HEK293 (cell line): Measurements from ENCODE around the gene FXYD2.

Experiments
- CTCF ChIA-PET: fragments of 350-600 bp; formaldehyde crosslinking; extraction: SDS; loops from one replicate; lab custom pipeline; 2021; ENCODE audit warnings: antibody characterized with exemption; lab: Yijun Ruan, JAX
- POLR2A ChIA-PET: fragments of 300-600 bp; formaldehyde crosslinking; extraction: SDS; loops from one replicate; lab custom pipeline; 2020; ENCODE audit warnings: antibody characterized with exemption, inconsistent platforms; lab: Yijun Ruan, JAX
- H3K27ac ChIP-seq: fragments of 200-500 bp; sonication (Bioruptor generic); 2 replicates; pipeline ENCODE4 v1.5.1; 2014; ENCODE audit warnings: low read depth, low read length, control low read depth, inconsistent platforms; ENCODE audit errors: extremely low read depth
- H3K36me3 ChIP-seq, 2 experiments: fragments of 200-500 bp in 1 of 2; sonication (Bioruptor generic) in 1 of 2; 1 replicate in 1 of 2; 2 replicates in 1 of 2; pipeline ENCODE4 v1.5.1; 2014 to 2017; ENCODE audit warnings: inconsistent platforms in 2 of 2, low read length in 2 of 2; ENCODE audit not compliant: control insufficient read depth in 2 of 2, insufficient read depth in 1 of 2
- H3K4me1 ChIP-seq: fragments of 200-500 bp; sonication (Bioruptor generic); 2 replicates; pipeline ENCODE4 v1.5.1; 2014; ENCODE audit warnings: mild to moderate bottlenecking, low read length, inconsistent platforms; ENCODE audit not compliant: control insufficient read depth, insufficient read depth
- H3K4me3 ChIP-seq: 2 replicates; pipeline ENCODE4 v1.5.1; 2011; ENCODE audit warnings: low read depth, mild to moderate bottlenecking, control low read depth, low read length, moderate library complexity
- H3K9me3 ChIP-seq: fragments of 200-500 bp; sonication (Bioruptor generic); 2 replicates; pipeline ENCODE4 v1.5.1; 2014; ENCODE audit warnings: low read depth, low read length, inconsistent platforms; ENCODE audit not compliant: control insufficient read depth, insufficient read depth
- FEZF1 ChIP-seq: fragments of 450-650 bp; formaldehyde crosslinking; IDR thresholded peaks from 2 replicates; pipeline ENCODE4 v1.5.1; 2016; ENCODE audit warnings: missing biosample characterization, missing genetic modification characterization
- KLF1 ChIP-seq: fragments of 450-650 bp; formaldehyde crosslinking; IDR thresholded peaks from 2 replicates; pipeline ENCODE4 v1.5.1; 2016; ENCODE audit warnings: missing biosample characterization, missing genetic modification characterization
- KLF16 ChIP-seq: fragments of 450-650 bp; formaldehyde crosslinking; IDR thresholded peaks from 2 replicates; pipeline ENCODE4 v1.5.1; 2017; ENCODE audit warnings: missing biosample characterization, missing genetic modification characterization
- OSR2 ChIP-seq: fragments of 450-650 bp; formaldehyde crosslinking; IDR thresholded peaks from 2 replicates; pipeline ENCODE4 v1.5.1; 2016; ENCODE audit warnings: missing biosample characterization, missing genetic modification characterization
- RBAK ChIP-seq: fragments of 450-650 bp; formaldehyde crosslinking; IDR thresholded peaks from 2 replicates; pipeline ENCODE4 v1.5.1; 2016; ENCODE audit warnings: missing biosample characterization, missing genetic modification characterization
- SP2 ChIP-seq: fragments of 450-650 bp; formaldehyde crosslinking; IDR thresholded peaks from 2 replicates; pipeline ENCODE4 v1.5.1; 2016; ENCODE audit warnings: missing biosample characterization, missing genetic modification characterization
- ZBTB1 ChIP-seq: fragments of 450-650 bp; formaldehyde crosslinking; IDR thresholded peaks from 2 replicates; pipeline ENCODE4 v1.5.1; 2016; ENCODE audit warnings: missing biosample characterization, missing genetic modification characterization
- ZBTB17 ChIP-seq: fragments of 450-650 bp; formaldehyde crosslinking; IDR thresholded peaks from 2 replicates; pipeline ENCODE4 v1.5.1; 2016; ENCODE audit warnings: missing biosample characterization, missing genetic modification characterization
- ZFP41 ChIP-seq: fragments of 450-650 bp; formaldehyde crosslinking; IDR thresholded peaks from 2 replicates; pipeline ENCODE4 v1.5.1; 2016; ENCODE audit warnings: missing biosample characterization, missing genetic modification characterization, borderline replicate concordance
- ZNF19 ChIP-seq: fragments of 450-650 bp; formaldehyde crosslinking; IDR thresholded peaks from 2 replicates; pipeline ENCODE4; 2016; ENCODE audit warnings: missing biosample characterization, missing genetic modification characterization, low read depth
- ZNF211 ChIP-seq: fragments of 450-650 bp; formaldehyde crosslinking; IDR thresholded peaks from 2 replicates; pipeline ENCODE4 v1.5.1; 2016; ENCODE audit warnings: low read depth, missing biosample characterization, missing genetic modification characterization
- ZNF24 ChIP-seq: fragments of 450-650 bp; formaldehyde crosslinking; IDR thresholded peaks from 2 replicates; pipeline ENCODE4 v1.5.1; 2016; ENCODE audit warnings: missing biosample characterization, missing genetic modification characterization
- ZNF266 ChIP-seq: fragments of 450-650 bp; formaldehyde crosslinking; IDR thresholded peaks from 2 replicates; pipeline ENCODE4 v1.5.1; 2016; ENCODE audit warnings: missing biosample characterization, missing genetic modification characterization, low read depth
- ZNF302 ChIP-seq: fragments of 450-650 bp; formaldehyde crosslinking; IDR thresholded peaks from 2 replicates; pipeline ENCODE4 v1.5.1; 2016; ENCODE audit warnings: missing biosample characterization, missing genetic modification characterization, low read depth
- ZNF341 ChIP-seq: fragments of 450-650 bp; formaldehyde crosslinking; IDR thresholded peaks from 2 replicates; pipeline ENCODE4; 2016; ENCODE audit warnings: low read depth, missing biosample characterization, missing genetic modification characterization
- ZNF391 ChIP-seq: fragments of 450-650 bp; formaldehyde crosslinking; IDR thresholded peaks from 2 replicates; pipeline ENCODE4 v1.5.1; 2016; ENCODE audit warnings: low read depth, missing biosample characterization, missing genetic modification characterization, borderline replicate concordance
- ZNF416 ChIP-seq: fragments of 450-650 bp; formaldehyde crosslinking; IDR thresholded peaks from 2 replicates; pipeline ENCODE4 v1.5.1; 2016; ENCODE audit warnings: missing biosample characterization, missing genetic modification characterization
- ZNF48 ChIP-seq: fragments of 450-650 bp; formaldehyde crosslinking; IDR thresholded peaks from 2 replicates; pipeline ENCODE4 v1.5.1; 2016; ENCODE audit warnings: missing biosample characterization, missing genetic modification characterization
- ZNF501 ChIP-seq: fragments of 450-650 bp; formaldehyde crosslinking; IDR thresholded peaks from 2 replicates; pipeline ENCODE4 v1.5.1; 2016; ENCODE audit warnings: missing biosample characterization, missing genetic modification characterization
- ZNF544 ChIP-seq: fragments of 450-650 bp; formaldehyde crosslinking; IDR thresholded peaks from 2 replicates; pipeline ENCODE4 v1.5.0; 2017; ENCODE audit warnings: missing biosample characterization, missing genetic modification characterization
- ZNF549 ChIP-seq: fragments of 450-650 bp; IDR thresholded peaks from 2 replicates; pipeline ENCODE4 v1.5.1; 2018; ENCODE audit warnings: missing biosample characterization, missing genetic modification characterization, mild to moderate bottlenecking, inconsistent platforms, moderate library complexity
- ZNF571 ChIP-seq: fragments of 450-650 bp; formaldehyde crosslinking; IDR thresholded peaks from 2 replicates; pipeline ENCODE4 v1.5.0; 2017; ENCODE audit warnings: missing biosample characterization, missing genetic modification characterization
- ZNF629 ChIP-seq: fragments of 450-650 bp; formaldehyde crosslinking; IDR thresholded peaks from 2 replicates; pipeline ENCODE4 v1.5.1; 2017; ENCODE audit warnings: missing biosample characterization, missing genetic modification characterization
- ZNF639 ChIP-seq: fragments of 450-650 bp; formaldehyde crosslinking; IDR thresholded peaks from 2 replicates; pipeline ENCODE4 v1.5.1; 2016; ENCODE audit warnings: missing biosample characterization, missing genetic modification characterization
- ZNF670 ChIP-seq: fragments of 450-650 bp; formaldehyde crosslinking; IDR thresholded peaks from 2 replicates; pipeline ENCODE4 v1.5.1; 2016; ENCODE audit warnings: missing biosample characterization, missing genetic modification characterization, low read depth
- ZNF768 ChIP-seq: fragments of 450-650 bp; formaldehyde crosslinking; IDR thresholded peaks from 2 replicates; pipeline ENCODE4 v1.5.1; 2018; ENCODE audit warnings: missing biosample characterization, mild to moderate bottlenecking, missing genetic modification characterization
- ZNF792 ChIP-seq: fragments of 450-650 bp; formaldehyde crosslinking; IDR thresholded peaks from 2 replicates; pipeline ENCODE4 v1.5.1; 2016; ENCODE audit warnings: missing biosample characterization, missing genetic modification characterization
- TF ChIP-seq, protein P1 (sequence below): fragments of 450-650 bp; formaldehyde crosslinking; IDR thresholded peaks from 2 replicates; pipeline ENCODE4 v1.5.1; 2016; ENCODE audit warnings: missing biosample characterization, missing genetic modification characterization
- TF ChIP-seq, protein P2 (sequence below): fragments of 450-650 bp; formaldehyde crosslinking; IDR thresholded peaks from 2 replicates; pipeline ENCODE4 v1.5.1; 2016; ENCODE audit warnings: missing biosample characterization, missing genetic modification characterization
- TF ChIP-seq, protein P3 (sequence below): fragments of 450-650 bp; formaldehyde crosslinking; IDR thresholded peaks from 2 replicates; pipeline ENCODE4 v1.5.0; 2017; ENCODE audit warnings: missing biosample characterization, missing genetic modification characterization, borderline replicate concordance

FXYD2 gene

DNA sequence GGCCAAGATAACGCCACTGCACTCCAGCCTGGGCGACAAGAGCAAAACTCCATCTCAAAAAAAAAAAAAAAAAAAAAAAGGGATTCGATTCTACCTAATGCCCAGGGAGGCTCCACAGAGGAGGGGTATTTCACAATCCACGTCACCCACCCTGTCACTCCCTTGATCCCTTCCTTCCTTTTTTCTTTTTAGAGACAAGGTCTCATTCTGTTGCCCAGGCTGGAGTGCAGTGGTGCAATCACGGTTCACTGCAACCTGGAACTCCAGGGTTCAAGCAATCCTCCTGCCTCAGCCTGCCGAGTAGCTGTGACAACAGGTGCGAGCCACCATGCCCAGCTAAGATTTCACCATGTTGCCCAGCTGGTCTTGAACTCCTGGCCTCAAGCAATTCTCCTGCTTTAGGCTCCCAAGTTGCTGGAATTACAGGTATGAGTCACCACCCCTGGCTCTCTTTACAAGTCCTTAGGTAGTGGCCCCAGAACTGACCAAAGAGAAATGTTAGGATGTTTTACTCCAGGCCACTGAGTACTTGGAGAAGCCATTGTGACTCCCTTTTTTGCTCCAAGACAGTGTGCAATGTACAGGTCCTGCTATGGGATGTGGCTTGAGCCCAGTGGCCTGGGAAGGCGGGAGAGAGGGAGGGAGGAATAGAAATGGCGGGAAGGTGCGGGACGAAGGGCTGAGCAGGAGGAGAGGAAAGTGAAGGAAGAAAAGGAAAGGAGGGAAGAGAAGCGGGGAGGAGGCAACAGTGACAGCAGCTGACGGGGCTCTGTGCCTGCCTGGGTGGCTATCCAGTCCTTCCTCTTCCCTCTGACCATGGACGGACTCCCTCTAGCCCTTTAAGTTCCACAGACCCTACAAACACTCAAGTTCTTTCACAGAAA, 11.8 kb upstream of the FXYD2 start:
- TF ChIP-seq KLF1 (tag by site-specific recombination) = no peak
- no peak for TF ChIP-seq ZNF544
- TF ChIP-seq SP2 = no peak
- no peak for TF ChIP-seq ZNF639 (tag by site-specific recombination)
- no peak for TF ChIP-seq ZNF341 (tag by site-specific recombination)
- no peak for TF ChIP-seq ZNF24 (tag by site-specific recombination)
- TF ChIP-seq, protein P1, sequence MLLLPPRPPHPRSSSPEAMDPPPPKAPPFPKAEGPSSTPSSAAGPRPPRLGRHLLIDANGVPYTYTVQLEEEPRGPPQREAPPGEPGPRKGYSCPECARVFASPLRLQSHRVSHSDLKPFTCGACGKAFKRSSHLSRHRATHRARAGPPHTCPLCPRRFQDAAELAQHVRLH = no peak
- no peak for TF ChIP-seq ZNF48 (tag by site-specific recombination)
- TF ChIP-seq ZNF391 (tag by site-specific recombination) = no peak
- TF ChIP-seq KLF16 (tag by site-specific recombination) = no peak
- no peak for TF ChIP-seq ZNF19 (tag by site-specific recombination)
- TF ChIP-seq ZFP41 (tag by site-specific recombination) = no peak
- TF ChIP-seq ZBTB1 = no peak
- TF ChIP-seq, protein P2, sequence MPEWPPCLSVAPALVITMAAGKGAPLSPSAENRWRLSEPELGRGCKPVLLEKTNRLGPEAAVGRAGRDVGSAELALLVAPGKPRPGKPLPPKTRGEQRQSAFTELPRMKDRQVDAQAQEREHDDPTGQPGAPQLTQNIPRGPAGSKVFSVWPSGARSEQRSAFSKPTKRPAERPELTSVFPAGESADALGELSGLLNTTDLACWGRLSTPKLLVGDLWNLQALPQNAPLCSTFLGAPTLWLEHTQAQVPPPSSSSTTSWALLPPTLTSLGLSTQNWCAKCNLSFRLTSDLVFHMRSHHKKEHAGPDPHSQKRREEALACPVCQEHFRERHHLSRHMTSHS (tag by site-specific recombination) = no peak
- no peak for TF ChIP-seq ZNF416 (tag by site-specific recombination)
- no peak for TF ChIP-seq ZNF768
- TF ChIP-seq ZBTB17 (tag by site-specific recombination) = no peak
- TF ChIP-seq ZNF629 (tag by site-specific recombination) = no peak
- TF ChIP-seq ZNF670 (tag by site-specific recombination) = no peak
- TF ChIP-seq ZNF549 = no peak
- no peaks in the 10 kb centered on the region for H3K36me3 ChIP-seq
- ChIA-PET POLR2A (no interaction called here), CTCF (interaction anchor here (1.3 to 10.2 kb wide), 4 partner anchors 9 to 217 kb away, joined by 4 to 78 read pairs (median 21); no protein-coding TSS in a partner anchor)
- no peak overlapping the region for H3K4me3 ChIP-seq
- H3K9me3 ChIP-seq = no peaks in the 10 kb centered on the region
- H3K27ac ChIP-seq = no peak overlapping the region
- no peaks in the 10 kb centered on the region for H3K4me1 ChIP-seq

DNA sequence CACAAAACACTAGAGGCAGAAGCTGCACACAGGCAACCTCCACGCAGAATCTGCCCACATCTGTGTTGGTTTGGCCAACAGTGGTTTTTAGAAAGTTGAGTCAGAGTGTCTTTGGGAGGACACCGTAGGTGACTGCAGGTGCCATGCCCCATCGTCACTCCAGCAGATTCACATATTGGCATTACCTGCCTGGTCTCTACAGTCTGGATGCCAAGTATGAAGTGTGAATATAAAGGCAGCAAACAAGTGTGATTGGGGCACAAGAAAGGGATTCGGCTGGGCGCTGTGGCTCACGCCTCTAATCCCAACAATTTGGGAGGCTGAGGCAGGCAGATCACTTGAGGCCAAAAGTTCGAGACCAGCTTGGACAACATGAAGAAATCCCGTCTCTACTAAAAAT, 11.0 kb upstream of the FXYD2 start:
- H3K27ac ChIP-seq = no peak overlapping the region
- TF ChIP-seq ZNF571 (tag by site-specific recombination) (no peak), ZNF792 (no peak), ZNF670 (tag by site-specific recombination) (no peak), ZNF416 (tag by site-specific recombination) (no peak), ZNF302 (tag by site-specific recombination) (no peak), OSR2 (tag by site-specific recombination) (no peak), FEZF1 (tag by site-specific recombination) (no peak), ZNF549 (no peak), RBAK (tag by site-specific recombination) (no peak), ZNF211 (no peak), KLF16 (tag by site-specific recombination) (no peak), ZNF266 (tag by site-specific recombination) (no peak), ZNF501 (tag by site-specific recombination) (no peak)
- TF ChIP-seq, protein P3, sequence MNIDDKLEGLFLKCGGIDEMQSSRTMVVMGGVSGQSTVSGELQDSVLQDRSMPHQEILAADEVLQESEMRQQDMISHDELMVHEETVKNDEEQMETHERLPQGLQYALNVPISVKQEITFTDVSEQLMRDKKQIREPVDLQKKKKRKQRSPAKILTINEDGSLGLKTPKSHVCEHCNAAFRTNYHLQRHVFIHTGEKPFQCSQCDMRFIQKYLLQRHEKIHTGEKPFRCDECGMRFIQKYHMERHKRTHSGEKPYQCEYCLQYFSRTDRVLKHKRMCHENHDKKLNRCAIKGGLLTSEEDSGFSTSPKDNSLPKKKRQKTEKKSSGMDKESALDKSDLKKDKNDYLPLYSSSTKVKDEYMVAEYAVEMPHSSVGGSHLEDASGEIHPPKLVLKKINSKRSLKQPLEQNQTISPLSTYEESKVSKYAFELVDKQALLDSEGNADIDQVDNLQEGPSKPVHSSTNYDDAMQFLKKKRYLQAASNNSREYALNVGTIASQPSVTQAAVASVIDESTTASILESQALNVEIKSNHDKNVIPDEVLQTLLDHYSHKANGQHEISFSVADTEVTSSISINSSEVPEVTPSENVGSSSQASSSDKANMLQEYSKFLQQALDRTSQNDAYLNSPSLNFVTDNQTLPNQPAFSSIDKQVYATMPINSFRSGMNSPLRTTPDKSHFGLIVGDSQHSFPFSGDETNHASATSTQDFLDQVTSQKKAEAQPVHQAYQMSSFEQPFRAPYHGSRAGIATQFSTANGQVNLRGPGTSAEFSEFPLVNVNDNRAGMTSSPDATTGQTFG = no peak
- ChIA-PET CTCF (interaction anchor here (1.3 to 10.2 kb wide), 5 partner anchors 9 to 218 kb away, joined by 4 to 78 read pairs (median 17); no protein-coding TSS in a partner anchor), POLR2A (no interaction called here)
- no peak overlapping the region for H3K4me3 ChIP-seq
- H3K36me3 ChIP-seq = no peaks in the 10 kb centered on the region
- H3K4me1 ChIP-seq = no peaks in the 10 kb centered on the region
- no peaks in the 10 kb centered on the region for H3K9me3 ChIP-seq
